KOPT-K1 (cell line): ENCODE results near the gene NEAT1.
A peak's percentile ranks its signal among the peaks of the same experiment; 100 is the strongest.

ENCODE experiments used
- H3K27ac ChIP-seq: fragments of 200-600 bp; sonication (generic); 2 replicates; pipeline ENCODE4 v1.5.1; 2016; ENCODE audit warnings: antibody characterized with exemption, mild to moderate bottlenecking, low read depth, low read length; ENCODE audit not compliant: poor library complexity, severe bottlenecking
- H3K36me3 ChIP-seq: fragments of 200-600 bp; sonication (generic); 2 replicates; pipeline ENCODE4 v1.5.1; 2017; ENCODE audit warnings: antibody characterized with exemption, mild to moderate bottlenecking, low read length, moderate library complexity; ENCODE audit not compliant: insufficient read depth
- H3K9me3 ChIP-seq: fragments of 200-600 bp; sonication (generic); 2 replicates; pipeline ENCODE4 v1.5.1; 2017; ENCODE audit warnings: antibody characterized with exemption, low read length, mild to moderate bottlenecking; ENCODE audit not compliant: insufficient read depth, poor library complexity, severe bottlenecking

NEAT1 gene

GRCh38 chr11:65429724-65430405 is 7.3 kb downstream of the NEAT1 start:
- H3K9me3 ChIP-seq: no peaks in the 10 kb centered on the region
- H3K27ac ChIP-seq: peak overlapping the region; percentile 99
- H3K36me3 ChIP-seq: peaks cover 30% of the 10 kb centered on the region

- peaks cover 35% of the 10 kb centered on the region for H3K36me3 ChIP-seq
- H3K27ac ChIP-seq: peak overlapping the region; percentile 99
- no peaks in the 10 kb centered on the region for H3K9me3 ChIP-seq
These were observed 8.0 kb downstream of the NEAT1 start for GRCh38 chr11:65430406-65431217.

GRCh38 chr11:65431451-65432099 is 9.0 kb downstream of the NEAT1 start:
- Histone ChIP-seq H3K27ac (no peak overlapping the region), H3K36me3 (peaks cover 35% of the 10 kb centered on the region), H3K9me3 (no peaks in the 10 kb centered on the region)

GRCh38 chr11:65432100-65432650 is 9.6 kb downstream of the NEAT1 start:
- H3K36me3 ChIP-seq: peaks cover 31% of the 10 kb centered on the region
- H3K27ac ChIP-seq: no peak overlapping the region
- H3K9me3 ChIP-seq: no peaks in the 10 kb centered on the region

GRCh38 chr11:65432686-65433582 is 10.3 kb downstream of the NEAT1 start:
- Histone ChIP-seq H3K9me3 (no peaks in the 10 kb centered on the region), H3K36me3 (peaks cover 36% of the 10 kb centered on the region), H3K27ac (no peak overlapping the region)

- Histone ChIP-seq H3K36me3 (peaks cover 42% of the 10 kb centered on the region), H3K9me3 (no peaks in the 10 kb centered on the region), H3K27ac (no peak overlapping the region)
These were observed 11.1 kb downstream of the NEAT1 start for GRCh38 chr11:65433657-65434056.

GRCh38 chr11:65434057-65434666 is 11.6 kb downstream of the NEAT1 start:
- Histone ChIP-seq H3K36me3 (peaks cover 45% of the 10 kb centered on the region), H3K27ac (no peak overlapping the region)

GRCh38 chr11:65434667-65435410 is 12.2 kb downstream of the NEAT1 start:
- no peak overlapping the region for H3K27ac ChIP-seq
- H3K9me3 ChIP-seq: no peaks in the 10 kb centered on the region
- peaks cover 45% of the 10 kb centered on the region for H3K36me3 ChIP-seq

More at GRCh38 chr11:65434057-65434666, 11.6 kb downstream of the NEAT1 start:
- H3K9me3 ChIP-seq: no peaks in the 10 kb centered on the region

- Histone ChIP-seq H3K9me3 (no peaks in the 10 kb centered on the region), H3K27ac (no peak overlapping the region), H3K36me3 (peaks cover 45% of the 10 kb centered on the region)
These were observed 12.9 kb downstream of the NEAT1 start for GRCh38 chr11:65435411-65435931.

GRCh38 chr11:65435981-65436411 is 13.4 kb downstream of the NEAT1 start:
- Histone ChIP-seq H3K36me3 (peaks cover 45% of the 10 kb centered on the region), H3K9me3 (no peaks in the 10 kb centered on the region), H3K27ac (no peak overlapping the region)

- Histone ChIP-seq H3K27ac (no peak overlapping the region), H3K36me3 (peaks cover 45% of the 10 kb centered on the region), H3K9me3 (no peaks in the 10 kb centered on the region)
These were observed 13.9 kb downstream of the NEAT1 start for GRCh38 chr11:65436412-65437032.

GRCh38 chr11:65437436-65438227 is 15.0 kb downstream of the NEAT1 start:
- Histone ChIP-seq H3K9me3 (no peaks in the 10 kb centered on the region), H3K36me3 (peaks cover 45% of the 10 kb centered on the region), H3K27ac (no peak overlapping the region)
